Stimulated activated CD4-positive, alpha-beta T cell treated with anti-CD3 and anti-CD28 coated beads, Interleukin-1b, Interleukin-23, amount 100 ng/mL, for 48 hours (primary cell): ENCODE measurements around the gene SAMD4A.

Experiments
- DNase-seq: peaks from one replicate; pipeline ENCODE4 v3.0.0-alpha.2; 2020

Gene SAMD4A

DNA sequence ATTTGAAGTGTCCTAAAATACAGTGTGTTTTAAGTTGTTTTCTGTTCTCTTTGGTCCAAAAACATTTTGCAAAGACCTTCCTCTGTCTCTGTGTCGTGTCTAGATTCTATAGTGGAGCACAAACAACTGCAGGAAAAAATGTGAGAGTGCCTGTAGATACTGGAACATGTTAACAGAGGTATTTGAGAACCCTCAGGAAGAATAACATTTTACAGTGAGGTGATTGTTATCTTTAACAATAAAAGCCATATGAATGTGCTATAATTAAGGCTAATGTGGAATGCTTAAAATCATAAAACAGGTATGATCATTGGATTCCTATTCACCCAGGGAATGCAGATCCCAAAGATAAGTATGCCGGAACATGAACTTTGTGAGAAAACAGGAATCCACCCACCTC is 98.0 kb downstream of the SAMD4A start:
- DNase-seq: no peak

DNA sequence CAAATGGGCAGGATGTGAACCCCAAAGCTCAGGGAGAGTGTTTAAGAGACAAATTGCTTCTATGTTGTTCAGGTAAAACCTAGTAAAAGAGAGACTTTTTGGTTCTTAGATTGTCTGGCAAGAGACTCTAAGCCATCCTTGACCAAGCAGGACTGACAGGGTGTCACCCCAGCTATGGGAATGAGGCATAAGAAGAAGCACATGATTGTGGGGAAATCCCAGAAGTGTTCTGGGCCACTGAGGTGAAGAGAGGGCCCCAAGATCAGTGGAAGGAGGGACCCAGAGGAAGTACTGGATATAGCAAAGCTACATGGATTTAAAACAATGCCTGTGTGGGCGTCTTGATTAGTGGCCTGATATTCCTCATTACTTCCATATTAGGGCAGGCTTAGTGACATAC is 99.0 kb downstream of the SAMD4A start:
- no peak for DNase-seq

DNA sequence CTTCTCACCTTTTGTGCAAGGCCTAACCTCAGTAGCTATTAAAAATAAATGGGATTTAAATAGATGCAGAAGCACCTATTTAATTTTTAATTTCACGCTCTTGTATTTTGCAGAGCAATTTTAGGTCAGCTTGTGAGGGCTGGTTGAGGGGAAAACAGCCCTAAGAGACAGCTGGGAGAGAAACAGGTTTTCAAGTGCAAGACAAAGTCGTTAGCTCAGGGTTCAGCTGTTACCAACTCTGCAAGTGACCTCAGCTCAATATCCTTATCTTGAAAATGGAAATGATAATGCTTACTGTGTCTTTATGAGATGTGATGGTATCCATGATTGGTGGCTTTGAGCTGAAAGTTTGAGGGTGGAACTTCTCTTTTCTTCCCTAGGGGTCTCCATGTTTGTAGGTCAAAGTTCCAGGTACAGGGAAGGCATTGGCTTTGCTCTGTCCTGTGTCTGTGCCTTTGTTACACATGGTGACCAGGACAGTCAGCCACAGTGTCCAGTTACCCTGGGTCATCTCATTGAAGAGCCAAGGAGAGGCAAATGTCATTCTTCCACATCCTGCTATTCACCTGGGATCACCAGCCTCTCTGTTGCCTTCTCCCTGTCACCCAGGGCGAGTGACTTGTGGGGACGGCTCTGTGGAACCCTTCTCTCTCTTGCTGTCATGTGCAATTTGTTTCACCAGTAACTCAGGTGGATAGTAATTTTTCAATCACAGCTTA is 100.3 kb downstream of the SAMD4A start:
- DNase-seq: no peak

GRCh38 chr14:54667764-54668163 is 100.8 kb downstream of the SAMD4A start:
- DNase-seq: no peak

DNA sequence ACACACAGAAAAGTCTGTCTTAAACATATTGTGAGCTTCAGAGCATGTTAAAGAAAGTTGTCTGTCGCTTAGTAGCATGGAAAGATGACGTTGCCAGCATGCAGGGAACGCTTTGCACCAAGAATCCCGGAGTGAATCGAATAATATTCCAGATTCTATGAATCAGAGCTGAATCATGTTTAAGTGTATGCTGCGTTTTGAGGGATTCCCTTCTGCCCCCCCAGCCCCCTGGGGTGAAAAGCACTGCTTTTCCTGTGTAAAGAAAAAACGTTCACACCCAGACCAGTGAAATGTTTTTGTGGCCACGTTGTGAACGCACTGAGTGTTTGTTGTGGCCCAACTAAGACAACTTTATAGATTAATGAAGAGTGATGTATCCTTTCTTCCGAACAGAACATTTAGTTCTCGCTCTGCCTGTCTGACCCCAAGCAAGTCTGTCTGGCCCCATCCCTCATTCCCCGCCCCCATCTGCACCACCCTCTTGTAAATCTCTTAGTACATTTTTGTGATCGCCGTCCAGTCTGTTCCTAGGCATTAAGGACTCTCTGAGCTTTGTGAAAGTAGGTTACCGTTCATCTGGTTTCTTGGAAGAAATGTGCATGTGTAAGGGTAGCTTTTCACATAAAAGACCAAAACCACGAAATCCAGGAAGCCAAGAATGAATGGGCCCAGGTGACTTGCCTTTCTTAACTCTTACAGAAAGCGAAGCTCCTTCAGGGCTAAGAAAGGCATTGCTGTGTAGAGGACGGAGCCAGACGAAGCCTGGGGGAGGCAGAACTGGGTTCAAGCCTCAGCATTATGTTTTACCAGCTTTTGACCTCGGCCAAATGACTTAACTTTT is 103.0 kb downstream of the SAMD4A start:
- peak; percentile 4 for DNase-seq

DNA sequence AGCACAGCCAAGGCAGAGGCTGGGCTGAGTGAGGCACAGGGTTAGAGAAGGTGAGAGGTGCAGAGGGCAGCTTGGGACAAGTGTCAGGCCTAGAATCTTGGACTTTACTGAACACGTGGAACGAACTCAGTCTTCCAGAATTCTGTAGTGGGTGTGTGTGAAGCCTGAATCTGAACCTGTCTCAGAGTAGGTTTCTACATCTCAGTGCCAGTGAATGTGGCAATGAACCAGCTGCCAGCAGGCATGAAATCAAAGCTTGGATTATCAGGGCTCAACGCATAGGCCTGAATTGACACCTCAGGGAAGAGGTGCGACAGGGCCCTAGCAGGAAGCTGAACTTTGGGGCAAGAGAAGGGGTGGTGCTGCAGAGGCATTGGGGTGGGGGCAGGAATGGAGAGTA is 104.6 kb downstream of the SAMD4A start:
- no peak for DNase-seq

DNA sequence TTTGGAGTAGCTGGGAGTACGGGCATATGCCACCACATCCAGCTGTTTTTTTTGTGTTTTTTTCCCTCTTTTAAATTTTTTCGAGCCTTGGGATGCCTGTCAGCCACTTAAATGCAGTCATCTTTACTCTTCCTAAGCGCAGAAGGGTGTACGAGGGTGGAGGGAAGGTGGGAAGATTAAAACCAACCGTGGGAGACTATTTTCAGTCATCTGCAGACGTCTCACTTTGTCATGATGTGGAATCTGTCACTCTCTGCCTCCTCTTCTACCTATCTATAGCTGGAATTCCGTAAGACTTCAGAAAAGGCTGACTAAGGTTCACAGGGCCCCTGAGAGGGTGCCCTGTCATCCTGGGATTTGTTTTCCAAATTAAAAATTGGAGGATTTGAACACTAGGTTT is 105.3 kb downstream of the SAMD4A start:
- no peak for DNase-seq

GRCh38 chr14:54672688-54673087 is 105.8 kb downstream of the SAMD4A start:
- DNase-seq: no peak

- DNase-seq: no peak
Measured at GRCh38 chr14:54673193-54674045, 106.5 kb downstream of the SAMD4A start.

GRCh38 chr14:54674046-54674741 is 107.3 kb downstream of the SAMD4A start:
- no peak for DNase-seq

GRCh38 chr14:54675236-54676128 is 108.6 kb downstream of the SAMD4A start:
- DNase-seq: no peak

GRCh38 chr14:54676812-54677708 is 110.1 kb downstream of the SAMD4A start:
- DNase-seq: no peak

GRCh38 chr14:54680651-54681050 is 113.7 kb downstream of the SAMD4A start:
- DNase-seq: no peak

DNA sequence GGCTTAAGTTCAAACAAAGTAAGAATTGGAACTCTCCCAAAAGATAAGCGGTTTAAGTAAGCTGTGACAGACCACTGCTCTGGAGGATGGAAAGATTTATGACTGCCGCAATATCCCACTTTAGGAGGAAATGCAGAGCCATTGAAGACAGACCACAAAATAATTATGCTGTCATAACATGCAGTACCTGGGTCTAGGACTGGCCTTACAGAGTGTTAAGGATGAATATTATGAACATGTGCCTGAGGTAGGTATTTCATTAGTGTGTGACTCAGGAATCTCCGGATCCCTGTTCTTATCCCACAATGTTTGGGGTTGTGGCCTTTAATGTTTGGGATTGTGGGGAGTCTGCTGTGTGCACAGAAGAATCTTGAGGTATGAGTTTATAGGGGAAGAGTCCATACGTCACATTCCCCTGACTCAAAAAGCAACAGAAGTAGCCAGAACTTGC is 114.9 kb downstream of the SAMD4A start:
- no peak for DNase-seq

- no peak for DNase-seq
Measured at GRCh38 chr14:54682578-54682977, 115.7 kb downstream of the SAMD4A start.

DNA sequence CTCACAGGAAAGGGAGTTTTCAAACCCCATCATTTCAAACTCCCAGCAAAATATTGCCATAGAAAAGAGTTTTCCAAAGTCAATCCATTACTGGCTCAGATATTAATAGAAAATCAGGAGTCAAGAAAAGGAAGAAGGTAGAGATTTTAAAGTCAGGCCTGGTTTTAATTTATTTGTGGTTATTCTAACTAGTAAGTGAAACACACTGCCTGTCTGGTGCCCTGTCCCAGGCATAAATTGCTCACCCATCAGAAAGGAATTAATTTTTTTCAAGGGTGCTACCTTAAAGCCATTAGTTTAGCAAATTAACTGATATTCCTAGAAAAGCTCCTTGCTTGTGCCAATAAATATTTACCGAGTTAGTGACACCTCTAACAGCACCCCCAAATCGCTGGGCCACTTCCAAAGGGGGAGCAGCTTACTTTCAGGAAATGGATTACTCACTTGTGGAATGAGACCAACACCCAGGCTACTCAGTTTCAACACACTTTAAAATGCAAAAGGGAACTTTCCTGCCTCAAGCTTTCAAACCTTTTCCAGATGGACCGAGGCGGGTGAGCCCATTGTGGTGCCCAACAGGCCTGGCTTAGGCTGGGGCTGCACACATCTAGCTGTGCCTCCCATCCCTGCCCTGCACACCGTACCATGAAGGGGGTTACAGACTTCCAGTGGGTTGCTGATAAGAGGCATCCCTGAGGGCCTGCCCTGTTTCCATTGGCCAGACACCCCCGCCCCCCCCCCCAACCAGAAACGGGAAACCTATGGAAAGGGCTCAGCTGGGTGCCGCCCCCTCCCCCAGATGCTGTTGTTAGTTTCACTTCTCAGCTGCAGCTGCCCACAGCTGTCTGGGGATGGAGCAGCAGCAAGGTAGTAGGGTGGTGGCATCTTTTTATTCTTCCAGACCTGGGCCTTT is 117.2 kb downstream of the SAMD4A start:
- no peak for DNase-seq

DNA sequence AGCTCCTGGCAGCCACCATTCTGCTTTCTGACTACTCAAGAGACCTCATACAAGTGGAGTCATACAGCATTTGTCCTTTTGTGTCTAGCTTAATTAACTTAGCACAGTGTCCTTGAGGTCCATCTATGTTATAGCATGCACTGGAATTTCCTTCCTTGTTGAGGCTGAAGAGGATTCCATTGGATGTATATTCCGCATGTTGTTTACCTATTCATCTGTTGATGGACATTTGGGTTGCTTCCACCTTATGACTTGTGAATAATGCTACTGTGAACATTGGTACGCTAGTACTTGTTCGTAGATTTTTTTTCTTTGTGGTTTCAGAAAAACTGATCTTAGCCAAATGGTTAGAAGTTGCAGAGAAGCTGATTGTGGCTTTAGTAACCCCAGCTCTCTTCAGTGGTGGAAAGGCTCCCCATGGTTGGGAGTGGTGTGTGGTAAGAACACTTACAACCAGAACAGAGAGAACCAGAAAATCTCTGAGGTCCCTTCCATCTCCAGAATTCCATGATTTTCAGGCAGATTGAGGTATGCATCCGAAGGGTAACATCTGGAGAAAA is 118.4 kb downstream of the SAMD4A start:
- no peak for DNase-seq

GRCh38 chr14:54686219-54686870 is 119.4 kb downstream of the SAMD4A start:
- no peak for DNase-seq
